GM19468 (cell line): ENCODE results near the gene ROBO1.
"Not testable (repeated sequence)": the region's sequence is repeated elsewhere in the genome, so short reads cannot be mapped to it uniquely, and the experiment has no call there.

Experiments used
- ATAC-seq: cut with Tn5 transposase; IDR thresholded peaks from one replicate; pipeline ENCODE4 v1.9.1; 2021; ENCODE audit warnings: mild to moderate bottlenecking, moderate library complexity, moderate number of reproducible peaks; ENCODE audit not compliant: unreplicated experiment; ENCODE audit errors: extremely low read depth

Gene ROBO1

GRCh38 chr3:79560698-79561097, 207.1 kb downstream of the ROBO1 start:
- ATAC-seq = no peak

- no peak for ATAC-seq
Observed at GRCh38 chr3:79558943-79559342, 208.9 kb downstream of the ROBO1 start.

GRCh38 chr3:79555655-79556054, 212.1 kb downstream of the ROBO1 start:
- ATAC-seq = no peak

- ATAC-seq = no peak
Observed at GRCh38 chr3:79551997-79552396, 215.8 kb downstream of the ROBO1 start.

- no peak for ATAC-seq
Observed at GRCh38 chr3:79551321-79551892, 216.4 kb downstream of the ROBO1 start.

- no peak for ATAC-seq
Observed at GRCh38 chr3:79543218-79543982, 224.4 kb downstream of the ROBO1 start.

GRCh38 chr3:79534727-79535126, 233.1 kb downstream of the ROBO1 start:
- ATAC-seq = no peak

- ATAC-seq = no peak
Observed at GRCh38 chr3:79531566-79532295, 236.1 kb downstream of the ROBO1 start.

GRCh38 chr3:79521221-79521848, 246.5 kb downstream of the ROBO1 start:
- no peak for ATAC-seq

GRCh38 chr3:79517766-79518413, 249.9 kb downstream of the ROBO1 start:
- no peak for ATAC-seq

GRCh38 chr3:79516795-79517194, 251.0 kb downstream of the ROBO1 start:
- ATAC-seq = no peak

GRCh38 chr3:79515072-79515471, 252.7 kb downstream of the ROBO1 start:
- ATAC-seq = no peak

- ATAC-seq = no peak
Observed at GRCh38 chr3:79514069-79514468, 253.7 kb downstream of the ROBO1 start.

- no peak for ATAC-seq
Observed at GRCh38 chr3:79506751-79507150, 261.0 kb downstream of the ROBO1 start.

GRCh38 chr3:79502216-79502681, 265.5 kb downstream of the ROBO1 start:
- not testable (repeated sequence) for ATAC-seq

GRCh38 chr3:79497447-79498111, 270.2 kb downstream of the ROBO1 start:
- no peak for ATAC-seq

GRCh38 chr3:79491029-79491641, 276.7 kb downstream of the ROBO1 start:
- ATAC-seq = no peak

- no peak for ATAC-seq
Observed at GRCh38 chr3:79490165-79491028, 277.4 kb downstream of the ROBO1 start.
